Lower leg skin (tissue), 3 donors: ENCODE results near the gene BHLHE40.

ENCODE experiments used
- CTCF ChIP-seq, 3 donors: fragments of 450-650 bp; IDR thresholded peaks; one replicate each; pipeline ENCODE4 v1.5.1; 2016; ENCODE audit warnings: antibody characterized with exemption in 3 of 3, mild to moderate bottlenecking in 3 of 3, moderate library complexity in 2 of 3
- POLR2A ChIP-seq, 2 donors: fragments of 450-650 bp; IDR thresholded peaks; one replicate each; pipeline ENCODE4 v1.6.1; 2016 to 2017; ENCODE audit warnings: antibody characterized with exemption in 2 of 2, mild to moderate bottlenecking in 1 of 2, moderate library complexity in 1 of 2

- TF ChIP-seq CTCF (IDR thresholded peaks at IDR 0.05) (no peak), POLR2A (IDR thresholded peaks at IDR 0.05) (no peak)
Observed at GRCh38 chr3:5002174-5002870, 23.1 kb downstream of the BHLHE40 start.
